ENCODE data around the gene EZH2. TPM values are rescaled to one million over a fixed set of nuclear protein-coding genes. Genes with fewer than 3 reads are reported as not detected.

Gene EZH2
- total RNA-seq, 1 experiment from 2014 or later: 57.3 TPM

DNA sequence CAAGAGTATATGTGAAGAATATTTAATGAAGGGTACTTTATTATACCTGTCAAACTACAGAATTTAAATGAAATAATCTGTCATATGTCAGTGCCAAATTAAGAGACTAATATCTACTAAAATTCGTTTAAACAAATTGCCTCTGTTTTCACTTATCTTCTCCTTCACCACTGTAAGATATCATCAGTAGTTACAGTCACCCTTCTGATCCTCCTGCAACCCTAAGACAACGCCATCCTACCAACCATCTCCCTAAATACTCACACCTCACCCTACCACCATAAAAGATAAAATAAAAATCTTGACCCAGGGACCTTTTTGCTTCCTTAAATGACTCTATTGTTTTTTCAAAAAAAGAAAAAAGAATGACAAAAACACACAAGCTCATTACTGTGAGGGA lies 20.8 kb downstream of the EZH2 start:
- Histone ChIP-seq H3K9me3 (ENCODE audit: low read length) (no peaks in the 10 kb centered on the region), H3K36me3 (ENCODE audit: insufficient read depth, low read length) (no peaks in the 10 kb centered on the region), H3K4me1 (ENCODE audit: low read length) (peaks cover 81% of the 10 kb centered on the region), H3K27me3 (ENCODE audit: low read length) (no peaks in the 10 kb centered on the region), H2AFZ (ENCODE audit: low read length) (no peak overlapping the region), H3K79me2 (ENCODE audit: low read length) (peaks cover 98% of the 10 kb centered on the region), H3K4me3 (ENCODE audit: low read length) (no peak overlapping the region), H3K9me2 (replicated peaks; ENCODE audit: insufficient read depth, low read length) (no peaks in the 10 kb centered on the region), H4K20me1 (ENCODE audit: insufficient read depth, low read depth, low read length) (no peaks in the 10 kb centered on the region; the same call in 1 of the 2 replicates), H3K4me2 (ENCODE audit: low read depth, low read length, poor library complexity, severe bottlenecking) (peak overlapping the region; percentile 42), H3K27ac (ENCODE audit: low read length) (peak overlapping the region; percentile 57), H3K9ac (ENCODE audit: low read length) (peak overlapping the region; percentile 24)
- DNase-seq: no peak

- H3K9ac ChIP-seq (ENCODE audit: low read length): 0 out of 2 replicates have a peak overlapping the region, but pooled peaks have one; percentile 15
- no peaks in the 10 kb centered on the region for H3K9me3 ChIP-seq (ENCODE audit: low read length)
- no peak overlapping the region for H2AFZ ChIP-seq (ENCODE audit: low read length)
- H3K79me2 ChIP-seq (ENCODE audit: low read length): peaks cover 96% of the 10 kb centered on the region
- no peaks in the 10 kb centered on the region for H3K9me2 ChIP-seq (replicated peaks; ENCODE audit: insufficient read depth, low read length)
- no peaks in the 10 kb centered on the region; the same call in 1 of the 2 replicates for H4K20me1 ChIP-seq (ENCODE audit: insufficient read depth, low read depth, low read length)
- peak overlapping the region; percentile 33 for H3K27ac ChIP-seq (ENCODE audit: low read length)
- no peaks in the 10 kb centered on the region for H3K36me3 ChIP-seq (ENCODE audit: insufficient read depth, low read length)
- no peak overlapping the region for H3K4me3 ChIP-seq (ENCODE audit: low read length)
- no peaks in the 10 kb centered on the region for H3K27me3 ChIP-seq (ENCODE audit: low read length)
- H3K4me1 ChIP-seq (ENCODE audit: low read length): peaks cover 72% of the 10 kb centered on the region
- H3K4me2 ChIP-seq (ENCODE audit: low read depth, low read length, poor library complexity, severe bottlenecking): peak overlapping the region; percentile 32
- no peak for DNase-seq
These were observed 21.6 kb downstream of the EZH2 start for GRCh38 chr7:148862481-148862880.

GRCh38 chr7:148858489-148858888 lies 25.6 kb downstream of the EZH2 start:
- H3K4me1 ChIP-seq (ENCODE audit: low read length): peaks cover 71% of the 10 kb centered on the region
- H3K4me3 ChIP-seq (ENCODE audit: low read length): no peak overlapping the region
- H4K20me1 ChIP-seq (ENCODE audit: insufficient read depth, low read depth, low read length): no peaks in the 10 kb centered on the region; the same call in 1 of the 2 replicates
- H3K27me3 ChIP-seq (ENCODE audit: low read length): no peaks in the 10 kb centered on the region
- no peak overlapping the region for H3K9ac ChIP-seq (ENCODE audit: low read length)
- H2AFZ ChIP-seq (ENCODE audit: low read length): no peak overlapping the region
- H3K79me2 ChIP-seq (ENCODE audit: low read length): peaks cover 98% of the 10 kb centered on the region
- no peaks in the 10 kb centered on the region; the same call in 1 of the 2 replicates for H3K36me3 ChIP-seq (ENCODE audit: insufficient read depth, low read length)
- DNase-seq: no peak
- no peak overlapping the region for H3K4me2 ChIP-seq (ENCODE audit: low read depth, low read length, poor library complexity, severe bottlenecking)
- no peak overlapping the region for H3K27ac ChIP-seq (ENCODE audit: low read length)
- H3K9me2 ChIP-seq (replicated peaks; ENCODE audit: insufficient read depth, low read length): no peaks in the 10 kb centered on the region
- no peaks in the 10 kb centered on the region for H3K9me3 ChIP-seq (ENCODE audit: low read length)

GRCh38 chr7:148856891-148857290 lies 27.2 kb downstream of the EZH2 start:
- Histone ChIP-seq H2AFZ (ENCODE audit: low read length) (no peak overlapping the region), H3K27me3 (ENCODE audit: low read length) (no peaks in the 10 kb centered on the region), H3K4me2 (ENCODE audit: low read depth, low read length, poor library complexity, severe bottlenecking) (peak overlapping the region; percentile 18), H3K27ac (ENCODE audit: low read length) (no peak overlapping the region), H4K20me1 (ENCODE audit: insufficient read depth, low read depth, low read length) (no peaks in the 10 kb centered on the region; the same call in 1 of the 2 replicates), H3K4me3 (ENCODE audit: low read length) (no peak overlapping the region), H3K9ac (ENCODE audit: low read length) (no peak overlapping the region), H3K4me1 (ENCODE audit: low read length) (peaks cover 70% of the 10 kb centered on the region), H3K9me3 (ENCODE audit: low read length) (no peaks in the 10 kb centered on the region), H3K9me2 (replicated peaks; ENCODE audit: insufficient read depth, low read length) (no peaks in the 10 kb centered on the region), H3K36me3 (ENCODE audit: insufficient read depth, low read length) (no peaks in the 10 kb centered on the region; the same call in 1 of the 2 replicates), H3K79me2 (ENCODE audit: low read length) (peaks cover 98% of the 10 kb centered on the region)
- no peak for DNase-seq

DNA sequence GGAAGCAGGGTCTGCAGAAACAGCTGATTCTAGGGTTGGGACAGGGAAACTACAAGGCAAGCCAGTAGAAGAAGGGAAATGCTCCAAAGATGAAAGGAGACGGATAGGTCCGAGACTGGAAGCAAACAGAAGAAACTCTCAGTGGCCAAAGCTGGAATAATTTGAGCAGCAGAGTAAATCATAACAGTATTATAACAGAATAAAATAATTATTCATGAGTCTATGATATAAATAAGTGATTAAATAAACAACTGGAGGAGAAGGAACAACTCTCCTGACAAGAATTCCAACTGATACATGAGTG lies 27.6 kb downstream of the EZH2 start:
- peak overlapping the region; percentile 18 for H3K4me2 ChIP-seq (ENCODE audit: low read depth, low read length, poor library complexity, severe bottlenecking)
- no peaks in the 10 kb centered on the region for H3K9me2 ChIP-seq (replicated peaks; ENCODE audit: insufficient read depth, low read length)

DNA sequence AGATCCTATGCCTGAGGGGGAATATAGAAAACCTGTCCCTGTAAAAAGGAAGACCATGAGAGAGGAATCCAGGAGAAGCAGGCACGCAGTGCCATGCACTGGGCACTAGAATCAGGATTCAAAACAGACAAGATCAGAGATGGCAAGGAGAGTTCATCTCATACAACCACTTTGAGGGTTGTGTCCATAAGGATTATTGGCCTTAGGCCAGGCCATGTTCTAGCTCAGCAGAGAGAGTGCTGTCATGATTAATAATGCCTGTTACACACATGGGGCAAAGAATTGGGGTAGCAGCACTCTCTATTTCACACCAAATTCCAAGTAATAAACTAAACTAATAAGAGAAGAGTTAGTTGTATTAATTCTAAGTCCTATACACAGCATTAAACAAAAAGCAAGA lies 29.1 kb downstream of the EZH2 start:
- Histone ChIP-seq H3K36me3 (ENCODE audit: insufficient read depth, low read length) (no peaks in the 10 kb centered on the region; the same call in 1 of the 2 replicates), H3K4me1 (ENCODE audit: low read length) (peaks cover 72% of the 10 kb centered on the region), H3K79me2 (ENCODE audit: low read length) (peaks cover 98% of the 10 kb centered on the region), H3K9ac (ENCODE audit: low read length) (no peak overlapping the region), H4K20me1 (ENCODE audit: insufficient read depth, low read depth, low read length) (no peaks in the 10 kb centered on the region; the same call in 1 of the 2 replicates), H3K4me3 (ENCODE audit: low read length) (no peak overlapping the region), H3K9me3 (ENCODE audit: low read length) (no peaks in the 10 kb centered on the region), H3K4me2 (ENCODE audit: low read depth, low read length, poor library complexity, severe bottlenecking) (no peak overlapping the region), H3K27me3 (ENCODE audit: low read length) (no peaks in the 10 kb centered on the region), H2AFZ (ENCODE audit: low read length) (no peak overlapping the region), H3K27ac (ENCODE audit: low read length) (no peak overlapping the region), H3K9me2 (replicated peaks; ENCODE audit: insufficient read depth, low read length) (no peaks in the 10 kb centered on the region)
- no peak for DNase-seq

More for the DNA sequence above, 27.6 kb downstream of the EZH2 start:
- Histone ChIP-seq H2AFZ (ENCODE audit: low read length) (no peak overlapping the region), H4K20me1 (ENCODE audit: insufficient read depth, low read depth, low read length) (no peaks in the 10 kb centered on the region; the same call in 1 of the 2 replicates), H3K4me3 (ENCODE audit: low read length) (no peak overlapping the region), H3K4me1 (ENCODE audit: low read length) (peaks cover 70% of the 10 kb centered on the region), H3K79me2 (ENCODE audit: low read length) (peaks cover 98% of the 10 kb centered on the region), H3K9me3 (ENCODE audit: low read length) (no peaks in the 10 kb centered on the region), H3K27ac (ENCODE audit: low read length) (no peak overlapping the region), H3K27me3 (ENCODE audit: low read length) (no peaks in the 10 kb centered on the region), H3K36me3 (ENCODE audit: insufficient read depth, low read length) (no peaks in the 10 kb centered on the region; the same call in 1 of the 2 replicates), H3K9ac (ENCODE audit: low read length) (no peak overlapping the region)
- no peak for DNase-seq

- Histone ChIP-seq H3K9me2 (replicated peaks; ENCODE audit: insufficient read depth, low read length) (no peaks in the 10 kb centered on the region), H3K4me3 (ENCODE audit: low read length) (no peak overlapping the region), H3K4me1 (ENCODE audit: low read length) (peaks cover 92% of the 10 kb centered on the region), H3K79me2 (ENCODE audit: low read length) (peaks cover 100% of the 10 kb centered on the region), H2AFZ (ENCODE audit: low read length) (no peak overlapping the region), H3K36me3 (ENCODE audit: insufficient read depth, low read length) (no peaks in the 10 kb centered on the region; the same call in none of the 2 replicates), H3K27ac (ENCODE audit: low read length) (peak overlapping the region; percentile 52), H3K9ac (ENCODE audit: low read length) (no peak overlapping the region), H3K27me3 (ENCODE audit: low read length) (no peaks in the 10 kb centered on the region), H4K20me1 (ENCODE audit: insufficient read depth, low read depth, low read length) (no peaks in the 10 kb centered on the region; the same call in 1 of the 2 replicates), H3K4me2 (ENCODE audit: low read depth, low read length, poor library complexity, severe bottlenecking) (no peak overlapping the region), H3K9me3 (ENCODE audit: low read length) (no peaks in the 10 kb centered on the region)
- no peak for DNase-seq
These were observed 31.8 kb downstream of the EZH2 start for GRCh38 chr7:148852272-148852671.

DNA sequence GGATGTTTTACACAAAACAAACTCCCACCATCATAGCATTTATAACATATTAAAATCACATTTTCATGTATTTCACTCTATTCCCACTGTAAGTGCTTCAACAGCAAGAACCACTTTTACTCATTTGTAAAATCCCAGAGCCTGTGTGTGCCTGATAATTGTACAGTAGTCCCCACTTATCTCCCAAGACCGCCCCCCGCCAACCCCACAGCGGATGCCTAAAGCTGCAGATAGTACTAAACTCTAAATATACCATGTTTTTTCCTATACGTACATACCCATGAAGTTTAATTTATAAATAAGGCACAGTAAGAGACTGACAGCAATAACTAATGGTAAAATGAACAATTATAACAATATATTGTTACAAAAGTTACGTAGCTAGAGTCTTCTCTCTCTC lies 33.5 kb downstream of the EZH2 start:
- Histone ChIP-seq H3K4me1 (ENCODE audit: low read length) (peaks cover 82% of the 10 kb centered on the region), H3K27me3 (ENCODE audit: low read length) (no peaks in the 10 kb centered on the region), H4K20me1 (ENCODE audit: insufficient read depth, low read depth, low read length) (no peaks in the 10 kb centered on the region; the same call in 1 of the 2 replicates), H3K4me3 (ENCODE audit: low read length) (no peak overlapping the region), H3K27ac (ENCODE audit: low read length) (0 out of 2 replicates have a peak overlapping the region, but pooled peaks have one; percentile 13), H3K36me3 (ENCODE audit: insufficient read depth, low read length) (peaks cover 4% of the 10 kb centered on the region), H3K4me2 (ENCODE audit: low read depth, low read length, poor library complexity, severe bottlenecking) (no peak overlapping the region), H3K79me2 (ENCODE audit: low read length) (peaks cover 100% of the 10 kb centered on the region), H3K9me3 (ENCODE audit: low read length) (no peaks in the 10 kb centered on the region), H2AFZ (ENCODE audit: low read length) (no peak overlapping the region), H3K9ac (ENCODE audit: low read length) (no peak overlapping the region), H3K9me2 (replicated peaks; ENCODE audit: insufficient read depth, low read length) (no peaks in the 10 kb centered on the region)
- DNase-seq: no peak
